HFFc6 (cell line): ENCODE results near the gene USP3. TPM values are rescaled to one million over a fixed set of nuclear protein-coding genes. Genes with fewer than 3 reads are reported as not detected.

ENCODE experiments used
- DNase-seq: peaks from one replicate; pipeline ENCODE4 v3.0.0-alpha.2; 2018
- H3K27ac Mint-ChIP-seq: 2 replicates; pipeline ENCODE4 v1.8.0; 2020; ENCODE audit warnings: mild to moderate bottlenecking, mixed read lengths
- H3K27me3 Mint-ChIP-seq: 2 replicates; pipeline ENCODE4 v1.8.0; 2021; ENCODE audit warnings: mild to moderate bottlenecking, moderate library complexity, mixed read lengths; ENCODE audit not compliant: insufficient read depth
- H3K36me3 Mint-ChIP-seq: 2 replicates; pipeline ENCODE4 v1.8.0; 2021; ENCODE audit warnings: low read depth, mixed read lengths
- H3K4me1 Mint-ChIP-seq: 2 replicates; pipeline ENCODE4 v1.8.0; 2020; ENCODE audit warnings: low read depth, mixed read lengths
- H3K4me3 Mint-ChIP-seq: 2 replicates; pipeline ENCODE4 v1.8.0; 2020; ENCODE audit warnings: mild to moderate bottlenecking, moderate library complexity, mixed read lengths
- H3K9me3 Mint-ChIP-seq: 2 replicates; pipeline ENCODE4 v1.8.0; 2020; ENCODE audit warnings: mild to moderate bottlenecking, mixed read lengths
- total RNA-seq, 6 experiments: library from RNA; stranded (reverse); fragmentation: NEBNext Ultra II Directional; extraction: Animal tissue kit (Norgen Biotek cat#: 25700); gene quantifications; 2 replicates in 1 of 6; 3 replicates in 5 of 6; pipeline ENCODE4 v1.2.3, GENCODE V29; 2021
- TF ChIP-seq, protein P1 (sequence below): fragments of 200-600 bp; sonication (generic); IDR thresholded peaks from 2 replicates; pipeline ENCODE4 v1.5.0; 2021; ENCODE audit warnings: antibody characterized with exemption, mild to moderate bottlenecking

The USP3 gene
- total RNA-seq, 6 experiments from 2014 or later, result 16.8 to 26.2 (median 23.1) TPM

DNA sequence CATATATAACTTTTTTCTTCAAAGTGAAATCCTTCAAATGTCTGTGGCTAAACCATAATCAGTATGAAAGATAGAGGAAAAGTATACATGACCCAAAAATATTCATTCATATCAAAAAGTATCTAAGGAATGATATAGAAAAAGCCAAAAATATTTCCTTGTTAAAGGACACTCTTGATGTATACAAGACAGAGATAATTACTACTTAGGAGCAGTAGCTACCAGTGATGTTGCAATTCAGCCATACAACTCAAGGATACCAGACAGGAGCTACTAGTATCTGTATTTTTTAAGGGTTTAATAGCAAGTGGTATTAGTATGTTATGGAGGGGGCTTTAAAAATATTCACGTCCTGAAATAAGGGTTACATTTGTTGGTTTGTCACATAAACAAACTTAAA is 129.8 kb downstream of the USP3 start:
- Mint-ChIP-seq H3K27ac (no peak overlapping the region), H3K4me3 (no peak overlapping the region), H3K36me3 (peaks cover 35% of the 10 kb centered on the region), H3K27me3 (no peaks in the 10 kb centered on the region), H3K9me3 (no peaks in the 10 kb centered on the region), H3K4me1 (peaks cover 12% of the 10 kb centered on the region)
- no peak for DNase-seq
- TF ChIP-seq, protein P1, sequence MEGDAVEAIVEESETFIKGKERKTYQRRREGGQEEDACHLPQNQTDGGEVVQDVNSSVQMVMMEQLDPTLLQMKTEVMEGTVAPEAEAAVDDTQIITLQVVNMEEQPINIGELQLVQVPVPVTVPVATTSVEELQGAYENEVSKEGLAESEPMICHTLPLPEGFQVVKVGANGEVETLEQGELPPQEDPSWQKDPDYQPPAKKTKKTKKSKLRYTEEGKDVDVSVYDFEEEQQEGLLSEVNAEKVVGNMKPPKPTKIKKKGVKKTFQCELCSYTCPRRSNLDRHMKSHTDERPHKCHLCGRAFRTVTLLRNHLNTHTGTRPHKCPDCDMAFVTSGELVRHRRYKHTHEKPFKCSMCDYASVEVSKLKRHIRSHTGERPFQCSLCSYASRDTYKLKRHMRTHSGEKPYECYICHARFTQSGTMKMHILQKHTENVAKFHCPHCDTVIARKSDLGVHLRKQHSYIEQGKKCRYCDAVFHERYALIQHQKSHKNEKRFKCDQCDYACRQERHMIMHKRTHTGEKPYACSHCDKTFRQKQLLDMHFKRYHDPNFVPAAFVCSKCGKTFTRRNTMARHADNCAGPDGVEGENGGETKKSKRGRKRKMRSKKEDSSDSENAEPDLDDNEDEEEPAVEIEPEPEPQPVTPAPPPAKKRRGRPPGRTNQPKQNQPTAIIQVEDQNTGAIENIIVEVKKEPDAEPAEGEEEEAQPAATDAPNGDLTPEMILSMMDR, result no peak

DNA sequence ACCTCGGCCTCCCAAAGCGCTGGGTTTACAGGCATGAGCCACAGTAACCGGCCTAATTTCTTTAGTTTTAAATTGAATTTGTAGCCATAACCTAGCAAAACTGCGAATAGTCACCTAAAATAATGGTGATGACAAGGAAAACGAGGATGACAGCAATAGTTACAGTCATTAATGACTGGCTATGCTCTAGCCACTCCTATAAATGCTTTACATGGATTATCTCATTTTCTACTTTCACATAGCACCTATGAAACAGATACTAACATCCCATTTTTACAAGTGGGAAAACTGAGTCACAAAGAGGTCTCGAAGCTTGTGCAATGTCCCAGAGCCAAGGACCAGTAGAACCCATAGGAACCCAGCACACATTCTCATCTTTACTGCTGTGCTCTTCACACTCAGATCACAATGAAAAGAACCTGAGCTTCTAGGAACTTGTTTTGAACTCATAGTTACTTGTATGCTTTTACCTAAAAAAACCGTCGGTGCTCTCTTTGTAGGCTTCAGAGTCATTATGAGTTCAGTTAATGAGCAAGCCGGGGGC is 132.2 kb downstream of the USP3 start:
- no peak for DNase-seq
- Mint-ChIP-seq H3K9me3 (no peaks in the 10 kb centered on the region), H3K36me3 (peaks cover 21% of the 10 kb centered on the region), H3K27me3 (no peaks in the 10 kb centered on the region), H3K4me3 (no peak overlapping the region), H3K4me1 (no peaks in the 10 kb centered on the region), H3K27ac (no peak overlapping the region)
- TF ChIP-seq, protein P1, result no peak

DNA sequence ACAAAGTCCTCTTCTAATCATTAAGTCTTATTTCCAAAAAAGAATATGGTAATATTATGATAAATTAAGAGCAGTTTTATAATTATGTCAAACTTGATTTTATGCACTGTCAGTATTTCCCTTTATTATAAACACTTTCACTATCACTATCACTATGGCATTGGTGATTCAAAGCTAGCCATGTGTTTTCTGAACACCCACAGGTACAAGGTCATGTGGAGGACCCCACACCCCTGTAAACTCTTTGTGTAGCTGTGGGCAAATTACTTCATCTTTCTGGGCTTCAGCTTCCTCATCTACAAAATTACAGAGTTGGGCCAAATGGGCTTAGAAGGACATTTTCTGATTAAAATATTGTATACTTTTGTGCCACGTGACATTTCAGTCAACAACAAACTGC is 134.4 kb downstream of the USP3 start:
- no peak overlapping the region for H3K4me3 Mint-ChIP-seq
- H3K27me3 Mint-ChIP-seq, result no peaks in the 10 kb centered on the region
- H3K9me3 Mint-ChIP-seq, result no peaks in the 10 kb centered on the region
- no peaks in the 10 kb centered on the region for H3K4me1 Mint-ChIP-seq
- H3K36me3 Mint-ChIP-seq, result peaks cover 9% of the 10 kb centered on the region
- DNase-seq, result no peak
- TF ChIP-seq, protein P1, result no peak
- H3K27ac Mint-ChIP-seq, result no peak overlapping the region

DNA sequence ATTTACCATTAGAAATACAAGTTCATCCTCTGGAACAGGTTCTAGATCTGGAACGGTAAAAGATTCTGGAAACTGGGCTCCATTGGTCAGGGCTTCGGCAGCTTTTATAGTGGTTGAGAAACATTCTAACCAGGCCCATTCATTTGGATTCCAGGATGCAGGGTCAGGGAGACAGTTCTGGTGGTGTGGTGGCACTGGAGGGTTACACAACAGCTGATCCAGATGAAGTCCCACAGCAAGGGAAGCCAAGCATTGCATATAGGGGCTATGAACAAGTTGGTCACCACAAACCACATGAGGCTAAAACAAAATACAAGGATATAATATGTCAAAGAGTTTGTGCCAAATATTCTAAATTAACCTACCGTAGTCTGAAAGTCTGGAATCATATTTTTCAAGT is 135.8 kb downstream of the USP3 start:
- H3K4me3 Mint-ChIP-seq, result no peak overlapping the region
- no peak for DNase-seq
- TF ChIP-seq, protein P1, result no peak
- H3K9me3 Mint-ChIP-seq, result no peaks in the 10 kb centered on the region
- H3K4me1 Mint-ChIP-seq, result no peaks in the 10 kb centered on the region
- peaks cover 9% of the 10 kb centered on the region for H3K36me3 Mint-ChIP-seq
- no peaks in the 10 kb centered on the region for H3K27me3 Mint-ChIP-seq
- no peak overlapping the region for H3K27ac Mint-ChIP-seq

Other genes starting within 250 kb of the USP3 start
- 10 to 100 TPM; 23.7 to 38.7 (median 33.6) TPM for gene APH1B, start 227.0 kb upstream of the USP3 start, total RNA-seq
- 10 to 100 TPM in 4 of 6 experiments, 1 to 10 TPM in 2; 8.3 to 18.2 (median 15.8) TPM for gene CA12, start 122.7 kb upstream of the USP3 start, total RNA-seq
- under 1 TPM; 0.20 to 0.57 (median 0.29) TPM for gene FBXL22, start 92.8 kb downstream of the USP3 start, total RNA-seq